Myocyte (in vitro differentiated cells): ENCODE measurements around the gene SIM2. TPM values are rescaled to one million over a fixed set of nuclear protein-coding genes. Genes with fewer than 3 reads are reported as not detected.

Experiments used
- DNase-seq: peaks from one replicate; pipeline ENCODE4 v3.0.0-alpha.2; 2012; ENCODE audit warnings: low read depth
- total RNA-seq: library from RNA; depleted of rRNA; stranded (reverse); fragments of >200 nt; gene quantifications from 2 replicates; pipeline ENCODE4 v1.2.3, GENCODE V29; 2014

Gene SIM2
- total RNA-seq, 1 donor from 2014 or later = 6.0 TPM

DNA sequence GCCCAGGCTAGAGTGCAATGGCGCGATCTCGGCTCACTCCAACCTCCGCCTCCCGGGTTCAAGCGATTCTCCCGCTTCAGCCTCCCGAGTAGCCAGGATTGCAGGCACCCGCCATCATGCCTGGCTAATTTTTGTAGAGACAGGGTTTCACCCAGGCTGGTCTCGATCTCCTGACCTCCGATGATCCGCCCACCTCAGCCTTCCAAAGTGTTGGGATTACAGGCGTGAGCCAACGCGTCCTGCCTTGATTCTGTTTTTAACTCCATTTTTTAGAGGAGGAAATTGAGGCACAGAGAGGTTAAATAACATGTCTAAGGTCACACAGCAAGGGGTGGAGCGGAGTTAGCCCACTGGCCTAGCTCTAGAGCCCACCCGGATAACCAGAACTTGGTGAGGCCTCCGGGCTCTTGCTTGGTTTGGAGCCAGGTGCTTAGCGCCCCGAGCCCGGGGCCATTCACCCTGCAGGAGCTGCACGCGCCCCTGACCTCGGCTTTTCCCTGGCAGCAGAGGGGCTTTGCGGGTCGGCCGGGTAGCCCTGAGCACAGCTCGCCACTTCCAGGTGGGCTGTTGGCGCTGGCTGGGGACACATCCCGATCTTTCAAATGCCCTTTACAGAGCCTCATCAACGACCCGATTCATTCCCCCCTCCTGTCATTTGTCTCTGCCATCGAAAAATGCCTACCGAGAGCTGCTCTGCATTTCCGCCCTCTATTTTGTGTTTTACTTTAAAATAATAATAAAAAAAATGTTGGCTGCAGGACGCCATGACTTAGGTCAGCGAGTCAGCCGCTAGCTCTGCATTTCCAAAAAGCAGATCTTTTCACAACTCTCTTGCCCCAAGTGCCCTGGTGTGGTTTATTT is 11.2 kb downstream of the SIM2 start:
- DNase-seq = no peak

GRCh38 chr21:36710729-36711048 is 11.8 kb downstream of the SIM2 start:
- no peak for DNase-seq

GRCh38 chr21:36713746-36714145 is 14.8 kb downstream of the SIM2 start:
- DNase-seq = no peak

DNA sequence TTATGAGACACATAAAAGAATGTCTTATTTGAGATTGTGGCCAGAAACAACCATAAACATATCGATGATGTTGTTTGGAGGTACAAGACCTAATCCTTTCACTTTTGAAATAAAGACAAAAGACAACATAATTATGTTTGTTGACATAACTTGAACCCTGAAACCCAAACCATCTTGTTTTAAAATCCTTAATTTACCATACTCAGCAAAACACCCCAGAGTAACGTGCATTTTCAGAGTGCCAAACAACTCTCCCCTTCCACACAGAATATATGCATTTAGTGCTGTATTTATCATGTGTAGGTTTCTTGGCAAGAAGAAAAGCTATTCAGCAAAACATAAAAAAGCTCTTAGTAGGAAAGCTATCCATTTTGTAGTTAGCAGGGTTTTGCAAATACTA is 17.5 kb downstream of the SIM2 start:
- no peak for DNase-seq

DNA sequence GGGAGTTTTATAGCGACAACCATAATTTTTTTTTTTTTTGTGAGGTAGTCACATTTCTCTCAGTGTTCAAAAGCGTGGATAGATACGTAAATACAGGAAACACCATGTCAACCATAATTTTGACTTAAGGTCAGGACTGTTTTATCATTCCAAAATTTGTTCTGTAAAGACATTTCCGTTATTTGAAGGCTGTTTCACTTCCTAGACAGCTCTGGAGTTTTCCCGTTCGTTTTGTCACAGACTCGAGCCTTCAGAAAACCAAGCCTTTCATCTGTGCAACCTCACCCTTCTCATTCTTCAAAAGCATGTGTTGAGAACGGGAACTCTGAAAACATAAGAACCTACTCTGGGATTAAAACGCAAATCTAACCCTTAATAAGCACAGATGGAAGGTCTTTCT is 17.9 kb downstream of the SIM2 start:
- no peak for DNase-seq

DNA sequence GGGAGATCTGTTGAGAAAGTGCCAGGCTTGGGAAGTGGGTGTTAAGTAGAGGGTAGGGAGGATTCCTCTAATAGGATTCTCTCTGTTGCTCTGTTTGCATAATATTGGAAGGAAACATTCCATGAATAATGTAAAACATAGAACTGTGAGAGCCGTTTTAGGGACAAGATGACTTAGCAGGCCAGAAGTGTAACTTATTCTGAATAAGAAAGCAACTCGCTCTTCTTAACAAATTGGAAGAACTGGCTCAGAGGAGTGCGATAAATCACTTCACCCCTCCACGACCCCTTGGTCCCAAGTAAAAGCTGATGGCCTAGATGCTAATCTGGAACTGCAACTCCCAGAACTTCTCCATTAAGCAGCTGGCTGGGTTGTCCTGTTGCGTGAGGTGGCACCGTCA is 19.1 kb downstream of the SIM2 start:
- DNase-seq = no peak

DNA sequence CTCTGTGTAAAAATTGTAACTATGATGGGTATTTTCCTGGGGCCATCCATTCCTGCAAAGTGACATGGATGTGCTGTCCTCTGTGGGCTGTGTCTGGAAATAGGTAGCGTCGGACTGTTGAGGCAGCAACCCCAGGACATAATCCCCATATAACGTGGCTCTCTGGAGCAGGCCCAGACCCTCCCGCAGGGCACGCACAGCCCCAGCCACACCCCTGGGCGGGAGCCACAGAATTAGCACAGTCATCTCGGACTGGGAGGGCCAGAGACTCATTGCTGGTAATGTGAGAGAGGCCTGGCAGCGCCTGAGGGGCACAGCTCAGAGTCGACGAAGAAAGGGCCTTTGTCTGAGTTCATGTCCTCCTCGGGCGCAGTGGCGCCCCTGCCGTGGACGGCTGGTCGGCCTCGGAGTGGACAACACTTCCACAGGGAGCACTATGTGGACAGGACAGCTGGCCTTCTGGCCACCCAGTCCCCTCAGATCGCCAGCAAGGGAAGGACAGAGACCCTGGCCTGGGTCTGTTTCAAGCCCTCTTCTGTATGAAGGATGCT is 20.1 kb downstream of the SIM2 start:
- peak; percentile 69 for DNase-seq

- DNase-seq = no peak
These were observed 20.7 kb downstream of the SIM2 start for GRCh38 chr21:36719614-36720013.

GRCh38 chr21:36721817-36722216 is 22.9 kb downstream of the SIM2 start:
- DNase-seq = no peak

DNA sequence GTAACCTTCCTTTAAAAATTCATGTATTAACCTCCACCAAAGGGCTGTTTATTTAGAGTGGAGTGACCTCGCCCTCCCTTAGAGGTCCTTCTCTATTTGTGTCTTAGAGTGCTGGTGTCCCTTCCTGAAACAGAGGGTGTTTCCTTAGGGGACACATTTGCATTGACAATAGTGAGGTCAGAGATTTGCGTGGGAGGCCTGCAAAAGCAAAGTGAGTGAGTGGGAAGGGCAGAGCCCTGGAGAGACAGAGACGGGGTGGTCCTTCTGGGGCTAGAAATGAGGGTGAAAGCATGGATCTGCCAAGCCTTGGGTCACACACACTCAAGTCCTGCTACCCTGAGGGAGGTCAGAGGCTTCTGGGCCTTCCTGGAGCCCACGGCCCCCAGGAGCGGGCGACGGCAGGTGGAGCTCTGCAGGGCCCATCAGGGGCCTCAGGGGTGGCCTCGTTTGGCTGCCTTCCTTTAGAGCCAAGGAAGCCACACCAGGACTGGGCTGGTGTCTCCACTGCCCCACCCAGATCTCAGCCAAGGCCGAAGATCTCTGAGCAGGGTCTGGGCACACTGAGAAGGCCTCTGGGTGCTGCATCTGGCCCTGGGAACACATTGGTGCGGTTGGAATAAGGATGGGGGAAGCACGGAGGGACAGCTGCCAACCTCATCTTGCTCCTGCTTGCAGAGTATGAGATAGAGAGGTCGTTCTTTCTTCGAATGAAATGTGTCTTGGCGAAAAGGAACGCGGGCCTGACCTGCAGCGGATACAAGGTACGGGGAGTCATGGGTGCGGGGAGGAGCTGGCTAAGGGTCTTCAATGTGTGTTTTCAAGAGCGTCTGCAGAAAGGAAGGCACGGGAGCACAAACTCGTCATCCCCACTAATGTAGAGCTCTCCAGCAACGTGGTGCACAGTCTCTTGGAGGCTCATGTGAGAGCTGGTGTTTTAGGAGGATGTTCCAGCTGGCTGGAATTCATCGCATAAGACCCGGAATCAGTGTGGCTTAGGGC is 23.8 kb downstream of the SIM2 start:
- DNase-seq = no peak

GRCh38 chr21:36723371-36723881 is 24.5 kb downstream of the SIM2 start:
- no peak for DNase-seq

DNA sequence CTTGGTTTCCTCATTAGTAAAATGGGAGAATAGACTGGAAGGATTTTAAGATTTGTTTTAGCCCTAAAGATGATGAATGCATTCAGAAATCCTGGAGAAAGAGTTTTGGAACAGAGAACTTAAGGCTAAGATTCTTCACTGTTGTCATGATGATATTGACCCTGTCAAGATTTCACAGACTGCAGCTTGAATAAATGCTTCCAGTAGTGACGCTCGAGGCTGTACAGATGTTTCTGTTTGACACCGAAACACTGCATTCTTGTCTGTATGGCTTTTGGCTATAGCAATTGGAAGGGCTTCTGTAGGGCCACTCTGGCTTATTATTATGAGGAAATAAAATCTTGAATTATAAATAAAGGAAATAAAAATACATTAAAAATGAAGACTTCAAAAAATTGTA is 25.7 kb downstream of the SIM2 start:
- no peak for DNase-seq

DNA sequence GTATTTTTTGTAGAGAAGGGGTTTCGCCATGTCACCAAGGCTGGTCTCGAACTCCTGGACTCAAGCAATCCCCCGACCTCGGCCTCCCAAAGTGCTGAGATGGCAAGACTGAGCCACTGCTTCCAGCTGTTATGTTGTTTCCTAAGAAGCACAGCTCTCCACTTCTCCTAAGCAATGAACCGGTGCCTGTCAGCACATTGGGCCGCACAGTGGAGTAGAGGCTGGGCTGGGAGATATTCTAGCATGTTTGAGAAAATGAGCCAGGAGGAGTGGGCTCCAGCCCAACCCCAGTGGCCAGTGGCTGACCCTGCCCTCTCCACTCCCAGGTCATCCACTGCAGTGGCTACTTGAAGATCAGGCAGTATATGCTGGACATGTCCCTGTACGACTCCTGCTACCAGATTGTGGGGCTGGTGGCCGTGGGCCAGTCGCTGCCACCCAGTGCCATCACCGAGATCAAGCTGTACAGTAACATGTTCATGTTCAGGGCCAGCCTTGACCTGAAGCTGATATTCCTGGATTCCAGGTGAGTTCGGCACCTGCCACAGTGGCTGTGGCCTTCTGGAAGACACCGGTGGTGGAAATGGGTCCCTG is 27.0 kb downstream of the SIM2 start:
- DNase-seq = no peak

- DNase-seq = no peak
These were observed 29.0 kb downstream of the SIM2 start for GRCh38 chr21:36727866-36728265.

- DNase-seq = no peak
These were observed 29.6 kb downstream of the SIM2 start for GRCh38 chr21:36728371-36729111.

- DNase-seq = no peak
These were observed 30.5 kb downstream of the SIM2 start for GRCh38 chr21:36729310-36729970.

GRCh38 chr21:36730291-36731281 is 31.7 kb downstream of the SIM2 start:
- DNase-seq = no peak

DNA sequence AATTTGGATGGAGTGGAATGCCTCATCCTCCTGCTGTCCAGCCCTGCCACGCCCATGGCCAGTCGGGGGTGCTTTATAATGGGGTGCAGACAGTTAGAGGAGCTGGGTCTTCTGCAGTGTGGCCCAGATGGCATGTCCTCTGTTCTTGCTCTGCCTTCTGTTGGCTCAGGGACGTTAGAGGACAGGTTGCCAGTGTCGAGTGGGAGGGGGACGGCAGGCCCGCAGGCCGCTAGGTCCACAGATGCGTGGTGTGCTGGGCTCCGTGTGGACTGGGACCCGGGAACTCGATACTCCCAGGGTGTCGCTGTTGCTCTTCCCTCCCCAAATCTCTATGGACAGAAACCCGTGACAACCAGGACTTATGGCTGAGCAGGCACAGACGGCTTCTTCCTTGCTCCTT is 33.3 kb downstream of the SIM2 start:
- no peak for DNase-seq

DNA sequence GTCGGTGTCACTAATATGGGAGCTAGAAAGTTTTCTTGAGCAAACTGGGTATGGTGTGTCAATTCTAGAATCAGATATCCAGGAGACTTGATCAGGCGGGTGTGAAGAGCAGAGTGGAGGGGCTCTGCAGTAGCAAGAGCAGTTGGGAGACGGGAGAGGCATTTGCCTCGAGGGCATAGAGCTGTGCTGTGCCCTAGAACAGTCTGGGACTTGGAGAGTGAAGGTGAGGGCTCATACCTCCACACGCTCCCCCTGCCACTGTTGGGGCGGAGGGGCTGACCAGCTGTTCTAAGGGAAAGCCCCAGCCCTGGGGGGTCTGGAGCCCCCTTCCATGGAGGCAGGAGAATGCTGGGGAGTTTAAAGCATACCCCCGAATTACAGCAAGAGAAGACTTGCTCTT is 33.8 kb downstream of the SIM2 start:
- no peak for DNase-seq
